LNCaP clone FGC (cell line): Measurements from ENCODE around the gene CASZ1.

Source experiments
- DNase-seq: peaks from one replicate; pipeline ENCODE4 v3.0.0-alpha.2; 2011; ENCODE audit warnings: low read depth
- H3K4me3 ChIP-seq: 2 replicates; pipeline ENCODE4 v1.5.1; 2011; ENCODE audit warnings: mild to moderate bottlenecking, low read depth, low read length, control low read depth
- CTCF ChIP-seq: IDR thresholded peaks from 2 replicates; pipeline ENCODE4 v1.5.1; 2012; ENCODE audit warnings: mild to moderate bottlenecking; ENCODE audit not compliant: control insufficient read depth, insufficient read depth; ENCODE audit errors: extremely low read depth

The CASZ1 gene

GRCh38 chr1:10816233-10816632, 19.8 kb upstream of the CASZ1 start:
- H3K4me3 ChIP-seq: no peak overlapping the region
- TF ChIP-seq CTCF: no peak
- no peak for DNase-seq

- no peak overlapping the region for H3K4me3 ChIP-seq
- DNase-seq: no peak
- TF ChIP-seq CTCF: no peak
Observed at GRCh38 chr1:10815858-10816195, 19.4 kb upstream of the CASZ1 start.

GRCh38 chr1:10814976-10815857, 18.8 kb upstream of the CASZ1 start:
- no peak overlapping the region for H3K4me3 ChIP-seq
- TF ChIP-seq CTCF: no peak
- no peak for DNase-seq

GRCh38 chr1:10814312-10814711, 17.9 kb upstream of the CASZ1 start:
- TF ChIP-seq CTCF: no peak
- no peak for DNase-seq
- H3K4me3 ChIP-seq: no peak overlapping the region

- no peak for TF ChIP-seq CTCF
- H3K4me3 ChIP-seq: no peak overlapping the region
- DNase-seq: no peak
Observed at GRCh38 chr1:10813799-10814198, 17.4 kb upstream of the CASZ1 start.

- no peak overlapping the region for H3K4me3 ChIP-seq
- no peak for DNase-seq
- no peak for TF ChIP-seq CTCF
Observed at GRCh38 chr1:10812387-10812915, 16.0 kb upstream of the CASZ1 start.

GRCh38 chr1:10808441-10808840, 12.0 kb upstream of the CASZ1 start:
- no peak overlapping the region for H3K4me3 ChIP-seq
- no peak for TF ChIP-seq CTCF
- no peak for DNase-seq
